ENCODE data around the gene CALN1.
"Not testable (repeated sequence)": the region's sequence is repeated elsewhere in the genome, so short reads cannot be mapped to it uniquely, and the experiment has no call there.

Gene CALN1

DNA sequence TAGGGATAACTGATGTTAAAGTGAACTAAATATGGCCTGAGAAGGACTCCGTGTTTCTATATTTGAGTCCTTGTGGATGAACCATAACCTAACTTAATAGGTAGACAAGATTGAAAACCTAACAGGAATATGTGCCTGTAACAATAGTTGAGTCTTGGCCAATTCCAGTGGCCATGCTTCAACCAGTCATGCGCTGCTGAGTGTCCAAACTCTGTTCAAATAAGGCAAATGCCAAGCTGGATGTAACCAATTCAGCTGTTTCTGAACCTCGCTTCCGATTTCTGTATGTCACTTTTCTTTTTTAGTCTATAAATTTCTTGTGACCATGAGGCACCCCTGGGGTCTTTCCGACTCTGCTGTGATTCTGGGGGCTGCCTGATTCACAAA, 672.0 kb downstream of the CALN1 start:
- no peak for DNase-seq (ENCODE audit: low read depth)

DNA sequence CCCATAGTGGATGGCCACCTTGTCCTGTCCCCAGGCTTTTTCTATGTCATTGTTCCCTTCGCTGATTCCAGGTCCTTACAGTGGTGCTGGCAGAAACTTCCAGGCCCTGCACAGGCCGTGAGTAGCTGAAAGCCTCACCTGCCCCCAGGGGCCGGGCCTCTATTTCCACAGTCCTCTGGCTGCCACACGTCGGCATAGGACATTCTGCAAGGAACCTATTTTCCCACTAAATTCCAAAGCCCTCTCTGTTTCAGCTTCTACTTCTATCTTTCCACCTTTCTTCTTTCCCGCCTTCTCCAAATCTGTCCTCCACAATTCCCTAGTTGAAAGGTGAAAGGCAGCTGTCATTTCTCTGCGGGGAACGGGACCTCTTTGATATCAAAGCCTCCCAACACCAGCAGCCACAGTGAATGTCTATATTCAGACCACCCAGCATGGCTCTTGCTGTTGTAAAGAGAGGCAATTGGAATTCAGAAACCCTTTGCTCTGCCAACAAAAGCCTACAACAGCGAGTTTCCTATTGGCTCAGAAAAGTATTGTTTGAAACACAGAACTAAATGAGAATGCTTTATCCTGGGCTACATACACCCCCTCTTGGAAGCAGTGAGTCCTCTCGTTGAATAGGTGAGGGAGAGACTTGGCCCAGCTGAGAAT, 672.5 kb downstream of the CALN1 start:
- no peak for DNase-seq (ENCODE audit: low read depth)

DNA sequence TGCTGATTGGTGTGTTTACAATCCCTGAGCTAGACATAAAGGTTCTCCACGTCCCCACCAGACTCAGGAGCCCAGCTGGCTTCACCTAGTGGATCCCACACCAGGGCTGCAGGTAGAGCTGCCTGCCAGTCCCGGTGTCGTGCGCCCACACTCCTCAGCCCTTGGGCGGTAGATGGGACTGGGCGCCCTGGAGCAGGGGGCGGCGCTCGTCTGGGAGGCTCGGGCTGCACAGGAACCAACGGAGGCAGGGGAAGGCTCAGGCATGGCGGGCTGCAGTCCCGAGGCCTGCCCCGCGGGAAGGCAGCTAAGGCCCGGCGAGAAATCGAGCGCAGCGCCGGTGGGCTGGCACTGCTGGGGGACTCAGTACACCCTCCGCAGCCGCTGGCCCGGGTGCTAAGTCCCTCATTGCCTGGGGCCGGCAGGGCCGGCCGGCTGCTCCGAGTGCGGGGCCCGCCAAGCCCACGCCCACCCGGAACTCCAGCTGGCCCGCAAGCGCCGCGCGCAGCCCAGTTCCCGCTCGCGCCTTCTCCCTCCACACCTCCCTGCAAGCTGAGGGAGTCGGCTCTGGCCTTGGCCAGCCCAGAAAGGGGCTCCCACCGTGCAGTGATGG, 674.1 kb downstream of the CALN1 start:
- DNase-seq (ENCODE audit: low read depth), result not testable (repeated sequence)

DNA sequence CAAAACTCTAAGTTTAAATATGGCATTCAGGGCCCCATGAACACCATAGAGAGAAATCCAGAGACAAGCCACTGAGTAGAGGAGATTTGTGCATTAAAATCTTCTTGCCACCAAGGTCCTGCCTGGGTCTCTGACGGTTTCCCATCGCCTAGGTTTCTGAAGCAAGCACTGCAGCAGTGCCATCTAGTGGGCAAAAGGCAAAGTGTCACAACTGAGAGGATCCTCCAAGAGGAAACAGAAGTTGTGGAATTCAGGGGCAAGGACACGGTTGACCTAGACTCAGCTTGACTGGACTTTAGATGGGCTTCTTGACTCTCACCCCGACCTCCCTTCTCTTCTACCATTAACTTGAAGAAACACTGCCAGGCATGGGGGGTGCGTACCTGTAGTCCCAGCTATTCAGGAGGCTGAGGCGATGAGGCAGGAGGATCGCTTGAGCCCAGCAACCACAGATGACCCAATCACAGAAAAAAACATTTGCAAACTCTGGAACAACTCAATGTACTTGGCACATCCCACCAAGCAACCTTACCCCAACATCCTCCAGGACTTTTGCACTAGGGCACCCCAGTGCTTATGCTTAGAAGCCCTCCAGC, 676.1 kb downstream of the CALN1 start:
- peak; percentile 28 for DNase-seq (ENCODE audit: low read depth)

DNA sequence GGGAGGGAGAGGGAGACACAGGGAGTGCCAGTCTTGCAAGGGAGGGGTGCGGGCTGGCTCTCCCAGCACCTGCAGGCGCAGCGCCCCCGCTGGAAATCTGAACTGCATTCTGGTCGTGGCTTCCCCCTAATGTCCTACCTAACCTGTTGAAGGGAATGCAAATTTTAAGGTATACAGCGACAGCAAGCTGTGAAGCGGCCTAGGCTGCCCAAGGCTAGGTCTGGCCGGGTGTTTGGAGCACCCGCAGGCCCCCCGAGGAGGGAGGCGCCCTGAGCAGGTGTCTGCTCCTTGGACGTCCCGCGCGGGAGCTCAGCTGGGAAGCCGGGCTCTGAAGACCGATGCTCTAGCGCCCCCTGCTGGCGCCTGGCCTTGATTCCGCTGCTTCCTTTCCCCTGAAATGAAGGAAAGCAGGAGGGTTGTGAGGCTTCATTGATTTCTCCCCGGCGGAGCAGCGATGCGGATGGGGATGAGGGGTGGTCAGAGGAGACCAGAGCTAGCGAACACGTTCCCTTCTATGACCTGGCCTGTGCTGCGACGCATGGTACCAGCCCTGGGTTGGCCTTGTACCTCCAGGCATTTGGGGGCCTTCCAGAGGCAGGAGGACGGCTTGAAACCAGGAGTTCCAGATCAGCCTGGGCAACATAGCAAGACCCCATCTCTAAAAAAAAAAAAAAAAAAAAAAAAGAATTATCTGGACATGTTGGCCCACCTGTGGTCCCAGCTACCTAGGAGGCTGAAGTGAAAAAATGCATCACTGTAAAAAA, 678.8 kb downstream of the CALN1 start:
- peak; percentile 24 for DNase-seq (ENCODE audit: low read depth)

DNA sequence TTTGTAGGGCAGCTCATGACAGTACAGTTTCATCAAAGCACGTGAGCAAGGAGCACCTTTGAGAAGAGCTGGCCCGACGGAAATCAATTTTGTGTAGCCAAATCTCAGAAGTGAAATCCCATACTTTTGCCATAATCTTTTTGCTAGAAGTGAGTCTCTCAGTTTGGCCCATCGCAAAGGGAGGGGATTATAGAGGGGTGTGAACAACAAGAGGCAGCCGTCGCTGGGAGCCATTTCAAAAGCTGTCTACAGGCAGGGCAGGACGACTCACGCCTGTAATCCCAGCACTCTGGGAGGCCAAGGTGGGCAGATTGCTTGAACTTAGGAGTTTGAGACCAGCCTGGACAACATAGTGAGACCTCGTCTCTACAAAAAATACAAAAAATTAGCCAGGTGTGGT, 680.4 kb downstream of the CALN1 start:
- DNase-seq (ENCODE audit: low read depth), result no peak
